Endothelial cell of umbilical vein (primary cell): ENCODE results near the gene ETV7.

Experiments used
- CTCF ChIP-seq, 2 donors: IDR thresholded peaks; 1 replicate in 1 of 2; 2 replicates in 1 of 2; pipeline ENCODE4 v1.5.1; 2011; ENCODE audit warnings: low read length in 2 of 2, mild to moderate bottlenecking in 2 of 2, moderate library complexity in 2 of 2, control low read depth in 1 of 2, inconsistent platforms in 1 of 2, low read depth in 1 of 2; ENCODE audit not compliant: insufficient read depth in 1 of 2; ENCODE audit errors: extremely low read depth in 1 of 2
- EZH2 ChIP-seq: IDR thresholded peaks from 2 replicates; pipeline ENCODE4 v1.6.1; 2012; ENCODE audit warnings: borderline replicate concordance, low read depth, mild to moderate bottlenecking, moderate library complexity, low read length, inconsistent platforms; ENCODE audit not compliant: severe bottlenecking
- JUN ChIP-seq: IDR thresholded peaks from 2 replicates; pipeline ENCODE4 v1.6.1; 2011; ENCODE audit warnings: borderline replicate concordance, low read depth; ENCODE audit not compliant: insufficient read length, insufficient read depth
- MAX ChIP-seq: IDR thresholded peaks from 2 replicates; pipeline ENCODE4 v1.6.1; 2011; ENCODE audit not compliant: insufficient read depth, insufficient read length
- POLR2A ChIP-seq: IDR thresholded peaks from 2 replicates; pipeline ENCODE4 v1.6.1; 2012; ENCODE audit warnings: low read depth, mild to moderate bottlenecking, control low read depth, low read length
- POLR2AphosphoS5 ChIP-seq: IDR thresholded peaks from 2 replicates; pipeline ENCODE4 v1.6.1; 2012; ENCODE audit warnings: low read depth, mild to moderate bottlenecking, control low read depth, low read length, moderate library complexity; ENCODE audit not compliant: insufficient read depth

DNA sequence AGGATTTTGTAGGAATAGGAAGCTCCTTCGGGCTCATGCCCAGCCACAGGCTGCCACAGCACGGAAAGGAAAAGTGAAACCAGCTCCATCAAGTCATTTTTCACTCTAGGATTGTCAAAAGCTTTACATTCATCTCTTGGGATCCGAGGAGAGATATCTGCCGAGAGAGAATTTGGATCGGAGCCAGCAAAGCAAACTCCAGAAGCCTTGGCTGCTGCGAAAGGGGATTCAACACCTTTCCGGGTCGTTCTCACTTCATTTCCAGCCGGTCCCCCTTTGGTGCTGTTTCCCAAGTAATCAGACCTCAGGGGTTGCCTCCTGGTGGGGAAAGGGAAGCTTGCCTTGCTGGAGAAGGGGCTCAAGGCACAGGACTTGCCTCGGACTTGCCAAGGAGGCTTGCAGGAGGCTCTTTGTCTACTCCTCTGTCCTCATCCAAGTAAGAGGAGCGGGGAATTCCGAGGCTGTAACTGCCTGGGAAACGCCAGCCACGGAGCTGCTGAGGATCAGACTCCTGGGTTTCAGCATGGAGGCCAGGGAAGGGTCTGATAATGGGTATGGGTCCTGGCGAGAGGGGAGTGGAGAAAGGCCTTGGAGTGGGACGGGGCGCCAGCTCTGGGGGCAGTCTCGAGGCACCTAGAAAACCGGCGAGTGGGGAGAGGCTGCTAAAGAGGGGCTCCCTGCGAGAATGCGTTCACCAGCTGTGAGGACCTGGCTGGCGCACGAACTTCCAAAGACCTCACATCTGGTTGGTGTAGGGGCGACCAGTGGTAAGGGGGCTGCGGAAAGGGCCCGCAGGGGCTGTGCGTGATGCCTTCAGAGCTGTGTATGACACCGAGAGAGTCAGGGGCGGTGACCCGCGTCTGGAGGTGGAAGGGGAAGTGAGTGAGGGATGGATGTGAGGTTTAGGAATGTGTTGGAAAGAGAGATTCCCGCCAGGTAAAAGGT, 702 bp downstream of the ETV7 start:
- TF ChIP-seq POLR2A (no peak), CTCF (IDR thresholded peaks at IDR 0.05; ENCODE audit: extremely low read depth in 1 of 2, insufficient read depth in 1 of 2, low read depth in 1 of 2, low read length in 2 of 2) (peak in 1 of 2 donors; percentile 22), EZH2 (no peak), POLR2AphosphoS5 (no peak), JUN (no peak), MAX (no peak)
